AG04450 (cell line): ENCODE results near the gene PEX14. TPM values are rescaled to one million over a fixed set of nuclear protein-coding genes. Genes with fewer than 3 reads are reported as not detected.

Experiments used
- CTCF ChIA-PET: fragments of 300-600, 350-600 bp; formaldehyde crosslinking; extraction: SDS; loops from one replicate; lab custom pipeline; 2022; ENCODE audit warnings: antibody characterized with exemption, inconsistent platforms; lab: Charles Lee
- POLR2A ChIA-PET: fragments of 350-600 bp; formaldehyde crosslinking; extraction: SDS; loops from one replicate; lab custom pipeline; 2021; ENCODE audit warnings: antibody characterized with exemption, inconsistent platforms; lab: Yijun Ruan, JAX
- DNase-seq: peaks from one replicate; pipeline ENCODE4 v3.0.0-alpha.2; 2011; ENCODE audit warnings: low read depth, low spot score
- H3K27ac ChIP-seq: one replicate; pipeline ENCODE4 v1.5.1; 2012; ENCODE audit warnings: low read depth, low read length, control low read depth
- H3K27me3 ChIP-seq: one replicate; pipeline ENCODE4 v1.6.0; 2012; ENCODE audit warnings: low read length; ENCODE audit not compliant: control insufficient read depth, insufficient read depth
- H3K4me3 ChIP-seq: 2 replicates; pipeline ENCODE4 v1.5.1; 2011; ENCODE audit warnings: mild to moderate bottlenecking, low read depth, low read length, control low read depth
- H3K9me3 ChIP-seq: 2 replicates; pipeline ENCODE4 v1.5.1; 2012; ENCODE audit warnings: low read length; ENCODE audit not compliant: control insufficient read depth, insufficient read depth
- polyA plus RNA-seq: library from polyadenylated mRNA; depleted of rRNA; stranded (reverse); fragments of >200 nt; gene quantifications from 2 replicates; pipeline ENCODE4 v1.2.3, GENCODE V29; 2011
- TF ChIP-seq, protein P1 (sequence below): IDR thresholded peaks from 2 replicates; pipeline ENCODE4 v1.5.1; 2011; ENCODE audit warnings: low read depth, low read length, control low read depth, inconsistent platforms

PEX14 gene
- polyA plus RNA-seq, 1 experiment = 6.6 TPM

DNA sequence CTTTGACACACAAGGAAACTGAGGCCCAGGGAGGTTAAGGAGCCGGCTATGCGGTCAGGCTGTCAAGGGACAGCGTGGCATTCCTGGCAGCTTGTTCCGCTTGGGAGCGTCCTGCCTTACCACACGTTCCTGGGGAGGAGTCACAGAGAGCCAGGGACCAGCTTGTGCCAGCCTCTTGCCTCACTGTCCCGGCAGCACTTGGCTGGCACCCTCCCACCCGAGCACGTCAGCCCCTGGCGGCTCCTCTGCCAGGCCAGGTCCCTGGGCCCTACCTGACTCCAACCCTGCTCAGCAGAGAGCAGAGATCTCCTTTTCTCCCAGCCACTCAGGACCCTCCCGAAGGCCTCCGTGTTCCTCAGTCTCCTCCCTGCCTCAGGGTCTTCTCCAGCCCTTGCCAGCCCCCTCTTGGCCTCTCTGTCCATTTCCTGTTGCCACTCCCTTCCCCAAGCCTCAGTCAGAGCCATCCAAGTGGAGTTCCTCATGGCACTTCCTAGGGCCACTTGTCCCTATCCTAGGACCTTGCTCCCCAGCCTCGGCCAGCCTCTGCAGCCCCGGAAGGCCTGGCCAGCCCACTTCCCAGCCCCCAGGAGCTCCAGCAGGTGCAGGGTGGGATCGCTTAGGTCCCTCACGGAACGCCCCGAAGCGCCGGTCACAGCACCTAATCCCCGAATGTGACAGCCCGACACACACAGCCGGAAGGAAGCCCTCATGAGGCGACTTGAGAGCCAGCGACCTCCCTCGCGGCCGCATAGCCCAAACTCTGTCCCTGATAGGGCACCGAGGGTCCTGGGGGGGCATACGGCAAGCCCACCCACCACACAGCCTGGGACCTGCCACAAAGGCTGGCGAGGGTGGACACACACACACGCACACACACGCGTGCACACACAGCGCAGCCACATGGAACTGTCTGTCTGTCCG is 191.4 kb downstream of the PEX14 start:
- POLR2A ChIA-PET = no interaction called here
- Histone ChIP-seq H3K27me3 (peaks cover 31% of the 10 kb centered on the region), H3K27ac (no peak overlapping the region), H3K9me3 (no peaks in the 10 kb centered on the region; the same call in 1 of the 2 replicates), H3K4me3 (no peak overlapping the region)
- CTCF ChIA-PET = no interaction called here
- DNase-seq = no peak
- TF ChIP-seq, protein P1, sequence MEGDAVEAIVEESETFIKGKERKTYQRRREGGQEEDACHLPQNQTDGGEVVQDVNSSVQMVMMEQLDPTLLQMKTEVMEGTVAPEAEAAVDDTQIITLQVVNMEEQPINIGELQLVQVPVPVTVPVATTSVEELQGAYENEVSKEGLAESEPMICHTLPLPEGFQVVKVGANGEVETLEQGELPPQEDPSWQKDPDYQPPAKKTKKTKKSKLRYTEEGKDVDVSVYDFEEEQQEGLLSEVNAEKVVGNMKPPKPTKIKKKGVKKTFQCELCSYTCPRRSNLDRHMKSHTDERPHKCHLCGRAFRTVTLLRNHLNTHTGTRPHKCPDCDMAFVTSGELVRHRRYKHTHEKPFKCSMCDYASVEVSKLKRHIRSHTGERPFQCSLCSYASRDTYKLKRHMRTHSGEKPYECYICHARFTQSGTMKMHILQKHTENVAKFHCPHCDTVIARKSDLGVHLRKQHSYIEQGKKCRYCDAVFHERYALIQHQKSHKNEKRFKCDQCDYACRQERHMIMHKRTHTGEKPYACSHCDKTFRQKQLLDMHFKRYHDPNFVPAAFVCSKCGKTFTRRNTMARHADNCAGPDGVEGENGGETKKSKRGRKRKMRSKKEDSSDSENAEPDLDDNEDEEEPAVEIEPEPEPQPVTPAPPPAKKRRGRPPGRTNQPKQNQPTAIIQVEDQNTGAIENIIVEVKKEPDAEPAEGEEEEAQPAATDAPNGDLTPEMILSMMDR = no peak

DNA sequence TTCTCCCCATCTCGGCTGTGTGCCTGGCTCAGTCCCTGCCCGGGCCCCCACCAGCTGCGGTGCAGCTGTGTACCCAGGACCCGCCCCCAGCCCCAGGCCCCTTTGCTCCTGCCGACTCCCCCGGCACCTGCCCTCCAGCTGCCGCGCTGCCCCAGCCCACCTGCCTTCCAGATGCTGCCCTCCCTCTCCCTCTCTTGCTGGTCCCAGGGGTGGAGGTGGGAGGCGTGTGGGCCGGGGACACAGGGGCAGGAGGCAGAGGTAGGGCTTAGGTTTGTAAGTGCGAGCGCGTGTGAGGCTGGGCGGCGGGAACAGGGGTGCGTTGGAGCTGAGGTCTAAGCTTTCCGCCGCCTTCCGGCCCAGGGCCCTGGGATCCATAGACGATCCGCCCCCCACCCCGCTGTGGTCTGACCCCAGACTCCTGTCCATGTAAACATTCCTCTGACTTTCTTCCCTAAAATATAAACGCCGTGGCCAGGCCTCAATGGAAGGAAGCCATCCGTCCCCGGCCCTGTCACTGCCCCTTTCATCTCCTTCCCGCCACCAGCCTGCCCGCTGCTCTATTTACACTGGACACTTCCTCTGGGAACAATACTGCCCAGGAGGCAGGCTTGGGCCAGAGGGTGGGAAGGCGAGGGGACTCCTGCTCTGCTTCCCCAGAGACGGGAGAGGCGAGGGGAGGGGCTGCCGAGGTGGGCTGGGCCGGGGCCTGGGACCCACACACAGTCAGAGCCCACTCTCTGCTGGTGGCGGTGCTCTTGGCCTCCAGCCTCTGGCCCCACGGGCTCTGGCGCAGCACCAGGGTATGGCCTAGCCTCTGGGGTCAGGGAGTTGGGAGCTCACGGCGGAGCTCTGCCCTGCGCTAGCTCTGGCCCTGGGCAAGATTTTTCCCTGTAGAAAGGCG is 193.4 kb downstream of the PEX14 start:
- Histone ChIP-seq H3K27me3 (peaks cover 36% of the 10 kb centered on the region), H3K27ac (no peak overlapping the region), H3K4me3 (no peak overlapping the region), H3K9me3 (no peaks in the 10 kb centered on the region; the same call in 1 of the 2 replicates)
- ChIA-PET CTCF (no interaction called here), POLR2A (no interaction called here)
- TF ChIP-seq, protein P1 = no peak
- no peak for DNase-seq

DNA sequence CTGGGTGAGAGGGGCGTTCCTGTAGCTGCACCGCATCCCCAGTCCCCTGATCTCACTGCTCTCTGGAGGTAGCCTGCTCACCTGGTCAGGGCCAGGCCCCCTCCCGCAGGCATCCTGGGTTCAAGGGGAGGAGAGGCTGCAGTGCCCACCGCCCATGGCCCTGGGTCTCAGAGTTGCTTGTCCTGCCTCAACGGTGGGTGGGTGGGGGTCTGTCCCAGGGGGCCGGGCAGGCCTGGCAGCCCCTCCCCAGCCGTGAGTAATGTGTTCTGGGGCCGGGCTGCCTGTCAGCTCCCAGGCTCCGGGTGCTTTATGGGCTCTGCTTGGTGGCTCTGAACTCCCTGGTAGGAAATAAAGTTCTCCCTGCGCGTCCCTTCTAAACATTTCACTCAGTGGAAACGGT is 194.8 kb downstream of the PEX14 start:
- Histone ChIP-seq H3K4me3 (no peak overlapping the region), H3K27ac (no peak overlapping the region), H3K9me3 (no peaks in the 10 kb centered on the region; the same call in 1 of the 2 replicates), H3K27me3 (peaks cover 36% of the 10 kb centered on the region)
- CTCF ChIA-PET = no interaction called here
- TF ChIP-seq, protein P1 = no peak
- POLR2A ChIA-PET = no interaction called here
- DNase-seq = no peak

DNA sequence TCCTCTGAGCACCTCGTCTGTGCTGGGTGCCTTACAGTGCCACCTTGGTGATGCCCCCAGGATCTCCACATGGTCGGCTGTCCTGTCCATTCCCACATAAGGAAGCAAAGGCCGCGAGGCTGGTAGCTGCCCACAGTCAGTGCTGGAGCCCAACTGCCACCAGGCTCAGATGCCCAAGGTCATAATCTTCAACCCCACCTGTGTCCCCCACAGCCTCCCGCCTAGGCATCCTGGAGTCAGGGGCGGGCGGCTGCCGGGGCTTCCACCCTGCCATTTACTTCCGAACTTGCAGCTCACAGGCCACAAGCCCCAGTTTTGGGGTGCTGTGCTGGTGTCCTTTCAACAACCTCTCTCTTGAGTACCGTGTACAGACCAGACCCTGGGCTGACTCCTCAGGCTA is 195.4 kb downstream of the PEX14 start:
- TF ChIP-seq, protein P1 = no peak
- Histone ChIP-seq H3K27me3 (peaks cover 31% of the 10 kb centered on the region), H3K4me3 (no peak overlapping the region), H3K9me3 (no peaks in the 10 kb centered on the region; the same call in 1 of the 2 replicates), H3K27ac (no peak overlapping the region)
- ChIA-PET CTCF (no interaction called here), POLR2A (no interaction called here)
- no peak for DNase-seq
